Prostate gland (tissue), 2 donors: Measurements from ENCODE around the gene CHST8.

ENCODE experiments used
- CTCF ChIP-seq, 4 experiments: fragments of 200-600 bp in 2 of 4; fragments of 450-650 bp in 2 of 4; sonication (generic) in 2 of 4; IDR thresholded peaks; 1 replicate in 3 of 4; 2 replicates in 1 of 4; pipeline ENCODE4 v1.5.1; 2016 to 2019; ENCODE audit warnings: antibody characterized with exemption in 4 of 4, mild to moderate bottlenecking in 2 of 4, moderate library complexity in 2 of 4
- POLR2A ChIP-seq: fragments of 450-650 bp; IDR thresholded peaks from one replicate; pipeline ENCODE4 v1.6.1; 2016; ENCODE audit warnings: antibody characterized with exemption, mild to moderate bottlenecking
- POLR2AphosphoS5 ChIP-seq: sonication (generic); formaldehyde crosslinking; IDR thresholded peaks from one replicate; pipeline ENCODE4 v1.6.1; 2017; ENCODE audit warnings: antibody characterized with exemption

GRCh38 chr19:33772858-33773180 is 151.1 kb downstream of the CHST8 start:
- TF ChIP-seq POLR2A (no peak), CTCF (IDR thresholded peaks at IDR 0.05) (no peak), POLR2AphosphoS5 (no peak)
